Aorta (tissue), 5 donors: ENCODE data around the gene GMEB2. TPM values are rescaled to one million over a fixed set of nuclear protein-coding genes. Genes with fewer than 3 reads are reported as not detected.

Experiments used
- ATAC-seq: fragments of 200-7000 bp; cut with Tn5 transposase; one replicate; pipeline ENCODE4 v1.9.1; 2022; ENCODE audit warnings: moderate library complexity; ENCODE audit not compliant: low FRiP score
- DNase-seq, 2 donors: peaks; one replicate each; pipeline ENCODE4 v3.0.0-alpha.2; 2020
- H3K27ac ChIP-seq, 2 donors: one replicate each; pipeline ENCODE4 v1.5.1; 2013; ENCODE audit warnings: low read length in 2 of 2, mild to moderate bottlenecking in 2 of 2, moderate library complexity in 2 of 2, control low read depth in 1 of 2, inconsistent platforms in 1 of 2, low read depth in 1 of 2
- H3K27me3 ChIP-seq, 2 donors: one replicate each; pipeline ENCODE4 v1.6.1; 2013; ENCODE audit warnings: control low read depth in 1 of 2, low read length in 1 of 2, mild to moderate bottlenecking in 1 of 2, moderate library complexity in 1 of 2; ENCODE audit not compliant: insufficient read depth in 2 of 2, control insufficient read depth in 1 of 2
- H3K36me3 ChIP-seq, 2 donors: one replicate each; pipeline ENCODE4 v1.6.1; 2013; ENCODE audit warnings: control low read depth in 1 of 2, low read length in 1 of 2, mild to moderate bottlenecking in 1 of 2; ENCODE audit not compliant: insufficient read depth in 2 of 2, control insufficient read depth in 1 of 2
- H3K4me1 ChIP-seq, 2 donors: one replicate each; pipeline ENCODE4 v1.6.1; 2013; ENCODE audit warnings: low read length in 2 of 2, control low read depth in 1 of 2, mild to moderate bottlenecking in 1 of 2, moderate library complexity in 1 of 2; ENCODE audit not compliant: insufficient read depth in 2 of 2, control insufficient read depth in 1 of 2
- H3K4me3 ChIP-seq, 2 donors: one replicate each; pipeline ENCODE4 v1.5.1; 2013; ENCODE audit warnings: low read length in 2 of 2, control low read depth in 1 of 2, mild to moderate bottlenecking in 1 of 2
- H3K9me3 ChIP-seq: one replicate; pipeline ENCODE4 v1.6.1; 2013; ENCODE audit warnings: mild to moderate bottlenecking, low read length; ENCODE audit not compliant: control insufficient read depth
- WGBS, 2 donors: extraction: QIAGEN DNeasy Blood & Tissue Kit; methylation state at CpG; one replicate each; pipeline ENCODE4 v1.1.7; 2013; 5-methylcytosine and 5-hydroxymethylcytosine counted together
- intact Hi-C, 2 donors: fragments of 100-400 bp; cut with DNase I; formaldehyde crosslinking; loops; one replicate each; pipeline versions ENCODE4 v1.14.2 to v1.15.0; 2022
- polyA plus RNA-seq, 2 donors: library from polyadenylated mRNA; stranded (reverse); fragments of 200-250 nt; gene quantifications; one replicate each; pipeline ENCODE4 v1.2.3, GENCODE V29; 2013
- total RNA-seq, 2 donors: library from RNA; stranded (reverse); fragmentation: NEBNext Ultra II Directional; extraction: Animal tissue kit (Norgen Biotek cat#: 25700); gene quantifications; one replicate each; pipeline ENCODE4 v1.2.1, GENCODE V29; 2021
- donor health status: healthy with polysubstance abuse.
- donor health status: Bipolar disorder and iron deficiency.
- donor health status: DM: no; HTN: no; CAD: no.
- donor health status: DM: no; HTN: no; CAD: no.
- donor health status: DM: yes; HTN: yes; CAD: no.

The GMEB2 gene
- total and polyA plus RNA-seq, 4 donors = 3.9 to 10.3 (median 9.9) TPM

GRCh38 chr20:63568986-63569949, 57.6 kb downstream of the GMEB2 start:
- Histone ChIP-seq H3K27ac (no peak overlapping the region), H3K9me3 (no peaks in the 10 kb centered on the region), H3K4me1 (no peaks in the 10 kb centered on the region), H3K4me3 (no peak overlapping the region), H3K27me3 (no peaks in the 10 kb centered on the region), H3K36me3 (no peaks in the 10 kb centered on the region)
- ATAC-seq (no peak), DNase-seq (no peak)
- WGBS, 2 donors = 89 to 90% methylated on average over 33 to 46 of the region's 46 CpGs
- intact Hi-C loops = no loop called here

- H3K27ac ChIP-seq = no peak overlapping the region
- ATAC-seq (peak; percentile 10), DNase-seq (no peak)
- no peak overlapping the region for H3K4me3 ChIP-seq
- H3K9me3 ChIP-seq = no peaks in the 10 kb centered on the region
- 90 to 96% methylated on average over 43 of the region's 43 CpGs for WGBS, 2 donors
- H3K36me3 ChIP-seq = no peaks in the 10 kb centered on the region
- no peaks in the 10 kb centered on the region for H3K4me1 ChIP-seq
- intact Hi-C loops = no loop called here
- H3K27me3 ChIP-seq = no peaks in the 10 kb centered on the region
Observed at GRCh38 chr20:63568170-63568981, 58.5 kb downstream of the GMEB2 start.

GRCh38 chr20:63567386-63568169, 59.3 kb downstream of the GMEB2 start:
- peaks cover 0 to 4% of the 10 kb centered on the region in 2 donors for H3K36me3 ChIP-seq
- 87 to 92% methylated on average over 37 of the region's 37 CpGs for WGBS, 2 donors
- H3K27me3 ChIP-seq = no peaks in the 10 kb centered on the region
- no peak overlapping the region for H3K27ac ChIP-seq
- no peak overlapping the region for H3K4me3 ChIP-seq
- ATAC-seq (peak; percentile 20), DNase-seq (peak; percentile 78 to 88)
- intact Hi-C loops = no loop called here
- no peaks in the 10 kb centered on the region for H3K4me1 ChIP-seq
- H3K9me3 ChIP-seq = no peaks in the 10 kb centered on the region

GRCh38 chr20:63567136-63567385, 59.8 kb downstream of the GMEB2 start:
- Histone ChIP-seq H3K27me3 (no peaks in the 10 kb centered on the region), H3K4me1 (no peaks in the 10 kb centered on the region), H3K9me3 (no peaks in the 10 kb centered on the region), H3K27ac (no peak overlapping the region), H3K36me3 (peaks cover 0 to 4% of the 10 kb centered on the region in 2 donors), H3K4me3 (no peak overlapping the region)
- intact Hi-C loops = no loop called here
- DNase-seq (no peak), ATAC-seq (no peak)
- 94 to 96% methylated on average over 22 of the region's 22 CpGs for WGBS, 2 donors

GRCh38 chr20:63566395-63567135, 60.3 kb downstream of the GMEB2 start:
- DNase-seq = no peak
- Histone ChIP-seq H3K4me3 (no peak overlapping the region), H3K36me3 (peaks cover 0 to 4% of the 10 kb centered on the region in 2 donors), H3K27ac (no peak overlapping the region), H3K27me3 (no peaks in the 10 kb centered on the region), H3K4me1 (no peaks in the 10 kb centered on the region), H3K9me3 (no peaks in the 10 kb centered on the region)
- intact Hi-C loops = no loop called here
- no peak for ATAC-seq
- 92 to 93% methylated on average over 43 to 46 of the region's 46 CpGs for WGBS, 2 donors

- no peak for ATAC-seq
- Histone ChIP-seq H3K27me3 (no peaks in the 10 kb centered on the region), H3K27ac (no peak overlapping the region), H3K36me3 (peaks cover 0 to 4% of the 10 kb centered on the region in 2 donors), H3K9me3 (no peaks in the 10 kb centered on the region), H3K4me3 (no peak overlapping the region), H3K4me1 (no peaks in the 10 kb centered on the region)
- WGBS, 2 donors = 94 to 95% methylated on average over 43 of the region's 43 CpGs
- DNase-seq = no peak
- intact Hi-C loops = no loop called here
Observed at GRCh38 chr20:63565699-63566335, 61.1 kb downstream of the GMEB2 start.

- Histone ChIP-seq H3K27me3 (no peaks in the 10 kb centered on the region), H3K27ac (no peak overlapping the region), H3K4me1 (no peaks in the 10 kb centered on the region), H3K9me3 (no peaks in the 10 kb centered on the region), H3K4me3 (no peak overlapping the region), H3K36me3 (peaks cover 0 to 4% of the 10 kb centered on the region in 2 donors)
- intact Hi-C loops = no loop called here
- ATAC-seq (no peak), DNase-seq (no peak)
- WGBS, 2 donors = 95 to 96% methylated on average over 61 of the region's 61 CpGs
Observed at GRCh38 chr20:63565021-63565698, 61.7 kb downstream of the GMEB2 start.
